ENCODE results near the gene R3HDM2. TPM values are rescaled to one million over a fixed set of nuclear protein-coding genes. Genes with fewer than 3 reads are reported as not detected.
"Not testable (repeated sequence)": the region's sequence is repeated elsewhere in the genome, so short reads cannot be mapped to it uniquely, and the experiment has no call there.

Gene R3HDM2
- total and polyA plus RNA-seq, 2 of the 13 experiments (the other 11 are each of a cell fraction or from before 2014, with no cell fraction given), result 11.1 to 23.5 TPM

DNA sequence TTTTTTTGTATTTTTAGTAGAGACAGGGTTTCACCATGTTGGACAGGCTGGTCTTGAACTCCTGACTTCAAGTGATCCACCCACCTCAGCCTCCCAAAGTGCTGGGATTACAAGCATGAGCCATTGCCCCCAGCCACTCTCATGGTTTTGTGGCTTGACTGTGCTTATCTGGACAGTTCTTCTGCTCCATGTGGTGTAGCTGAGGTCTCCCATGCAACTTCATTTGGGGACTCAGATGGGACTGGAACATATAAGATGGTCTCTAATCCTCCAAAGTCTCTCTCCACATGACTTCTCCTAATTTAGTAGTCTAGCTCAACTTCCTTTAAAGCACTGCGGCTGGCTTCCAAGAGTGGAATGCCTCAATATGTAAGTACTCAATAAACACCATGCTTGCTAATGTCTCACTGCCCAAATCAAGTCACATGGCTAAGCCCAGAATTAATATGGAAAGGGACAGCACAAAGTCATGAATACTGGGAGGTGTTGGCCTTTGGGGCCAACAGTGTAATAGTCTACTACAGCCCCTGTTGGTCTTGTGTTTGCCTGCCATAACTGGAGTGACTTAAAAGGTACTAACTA is 11.1 kb upstream of the R3HDM2 start (continued):
- TF ChIP-seq HDAC2 (CRISPR knock-in tag; IDR thresholded peaks at IDR 0.05) (no peak), MIER2 (CRISPR knock-in tag; IDR thresholded peaks at IDR 0.05) (no peak), EZH2 (conservative IDR thresholded peaks at IDR 0.05; ENCODE audit: low read depth, low read length) (no peak)
- TF ChIP-seq, protein P1, sequence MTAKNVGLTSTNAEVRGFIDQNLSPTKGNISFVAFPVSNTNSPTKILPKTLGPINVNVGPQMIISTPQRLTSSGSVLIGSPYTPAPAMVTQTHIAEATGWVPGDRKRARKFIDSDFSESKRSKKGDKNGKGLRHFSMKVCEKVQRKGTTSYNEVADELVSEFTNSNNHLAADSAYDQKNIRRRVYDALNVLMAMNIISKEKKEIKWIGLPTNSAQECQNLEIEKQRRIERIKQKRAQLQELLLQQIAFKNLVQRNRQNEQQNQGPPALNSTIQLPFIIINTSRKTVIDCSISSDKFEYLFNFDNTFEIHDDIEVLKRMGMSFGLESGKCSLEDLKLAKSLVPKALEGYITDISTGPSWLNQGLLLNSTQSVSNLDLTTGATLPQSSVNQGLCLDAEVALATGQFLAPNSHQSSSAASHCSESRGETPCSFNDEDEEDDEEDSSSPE (CRISPR knock-in tag; IDR thresholded peaks at IDR 0.05), result no peak
- TF ChIP-seq, protein P2, sequence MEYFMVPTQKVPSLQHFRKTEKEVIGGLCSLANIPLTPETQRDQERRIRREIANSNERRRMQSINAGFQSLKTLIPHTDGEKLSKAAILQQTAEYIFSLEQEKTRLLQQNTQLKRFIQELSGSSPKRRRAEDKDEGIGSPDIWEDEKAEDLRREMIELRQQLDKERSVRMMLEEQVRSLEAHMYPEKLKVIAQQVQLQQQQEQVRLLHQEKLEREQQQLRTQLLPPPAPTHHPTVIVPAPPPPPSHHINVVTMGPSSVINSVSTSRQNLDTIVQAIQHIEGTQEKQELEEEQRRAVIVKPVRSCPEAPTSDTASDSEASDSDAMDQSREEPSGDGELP (IDR thresholded peaks at IDR 0.05; ENCODE audit: borderline replicate concordance, low read depth), result no peak

DNA sequence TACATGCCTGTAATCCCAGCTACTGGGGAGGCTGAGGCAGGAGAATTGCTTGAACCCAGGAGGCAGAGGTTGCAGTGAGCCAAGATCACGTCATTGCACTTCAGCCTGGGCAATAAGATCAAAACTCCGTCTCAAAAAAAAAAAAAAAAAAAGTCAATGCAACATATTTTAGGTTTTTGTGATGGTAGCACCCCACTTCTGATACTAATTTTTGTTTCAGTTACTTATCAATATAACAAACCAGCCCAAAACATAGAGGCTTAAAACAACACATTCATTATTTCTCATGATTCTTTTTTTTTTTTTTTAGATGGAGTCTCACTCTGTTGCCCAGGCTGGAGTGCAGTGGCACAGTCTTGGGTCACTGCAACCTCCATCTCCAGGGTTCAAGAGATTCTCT is 10.6 kb upstream of the R3HDM2 start:
- BruUV-seq (replicated peaks); H3K4me3 ChIP-seq (replicated peaks in 1 of 3; ENCODE audit: insufficient read depth in 1 of 3, low read depth in 2 of 3, low read length in 3 of 3); H3K9me3 ChIP-seq (ENCODE audit: low read length); intact Hi-C loops (cut with micrococcal nuclease; ENCODE audit: unreplicated experiment); CTCF ChIA-PET (ENCODE audit: low intra/inter-chr PET ratio, low total read pairs); ATAC-seq; H3K9ac ChIP-seq (ENCODE audit: insufficient read depth, low read depth, low read length); H3K27ac ChIP-seq (ENCODE audit: extremely low read length, insufficient read depth, low read length); H3K27me3 ChIP-seq (ENCODE audit: control insufficient read depth in 1 of 2, insufficient read depth in 2 of 2, low read length in 2 of 2); H3K4me2 ChIP-seq (ENCODE audit: low read depth, low read length); DNase-seq (ENCODE audit: low spot score); FAIRE-seq; H3K79me2 ChIP-seq (ENCODE audit: insufficient read depth, low read length); H2AFZ ChIP-seq (ENCODE audit: low read length); H4K20me1 ChIP-seq (ENCODE audit: insufficient read depth, low read length); in situ Hi-C loops (cut with HindIII; ENCODE audit: extremely low pct_ligation_motif_present, low pct_unique_long_range_greater_than_20kb); H3K36me3 ChIP-seq (replicated peaks in 1 of 2; ENCODE audit: control insufficient read depth in 1 of 2, insufficient read depth in 2 of 2, low read length in 2 of 2); H3K4me1 ChIP-seq (ENCODE audit: insufficient read depth, low read length): not testable (repeated sequence)
- POLR2A ChIA-PET, result interaction anchor here (1.4 kb wide), 1 partner anchor 11 kb away, joined by 4 read pairs; no protein-coding TSS in a partner anchor
- 90% methylated on average over 2 of the region's 2 CpGs for WGBS (ENCODE audit: low lambda C conversion rate)
